ENCODE measurements around the gene FMOD. TPM values are rescaled to one million over a fixed set of nuclear protein-coding genes. Genes with fewer than 3 reads are reported as not detected.

Gene FMOD
- total and polyA plus RNA-seq, 2 donors (not counting 1 experiment from before 2014, with no cell fraction given), result 3.3 to 9.0 TPM

GRCh38 chr1:203346769-203347102, 4.2 kb downstream of the FMOD start:
- TF ChIP-seq, protein P1, sequence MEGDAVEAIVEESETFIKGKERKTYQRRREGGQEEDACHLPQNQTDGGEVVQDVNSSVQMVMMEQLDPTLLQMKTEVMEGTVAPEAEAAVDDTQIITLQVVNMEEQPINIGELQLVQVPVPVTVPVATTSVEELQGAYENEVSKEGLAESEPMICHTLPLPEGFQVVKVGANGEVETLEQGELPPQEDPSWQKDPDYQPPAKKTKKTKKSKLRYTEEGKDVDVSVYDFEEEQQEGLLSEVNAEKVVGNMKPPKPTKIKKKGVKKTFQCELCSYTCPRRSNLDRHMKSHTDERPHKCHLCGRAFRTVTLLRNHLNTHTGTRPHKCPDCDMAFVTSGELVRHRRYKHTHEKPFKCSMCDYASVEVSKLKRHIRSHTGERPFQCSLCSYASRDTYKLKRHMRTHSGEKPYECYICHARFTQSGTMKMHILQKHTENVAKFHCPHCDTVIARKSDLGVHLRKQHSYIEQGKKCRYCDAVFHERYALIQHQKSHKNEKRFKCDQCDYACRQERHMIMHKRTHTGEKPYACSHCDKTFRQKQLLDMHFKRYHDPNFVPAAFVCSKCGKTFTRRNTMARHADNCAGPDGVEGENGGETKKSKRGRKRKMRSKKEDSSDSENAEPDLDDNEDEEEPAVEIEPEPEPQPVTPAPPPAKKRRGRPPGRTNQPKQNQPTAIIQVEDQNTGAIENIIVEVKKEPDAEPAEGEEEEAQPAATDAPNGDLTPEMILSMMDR (conservative IDR thresholded peaks at IDR 0.05 in 1 of 2, IDR thresholded peaks at IDR 0.05 in 1 of 2; ENCODE audit: low read depth in 1 of 2, low read length in 2 of 2), result no peak
- peak; percentile 1 for TF ChIP-seq EZH2 (IDR thresholded peaks at IDR 0.05; ENCODE audit: low read length, missing control alignments)
- H3K36me3 ChIP-seq (ENCODE audit: control insufficient read depth, insufficient read depth, low read length), result no peaks in the 10 kb centered on the region
- no peak overlapping the region for H3K4me2 ChIP-seq (ENCODE audit: extremely low read depth, insufficient read depth, low read length)
- H3K79me2 ChIP-seq (ENCODE audit: control insufficient read depth, insufficient read depth, low read length), result no peaks in the 10 kb centered on the region
- no peaks in the 10 kb centered on the region for H3K4me1 ChIP-seq (ENCODE audit: control insufficient read depth, extremely low read depth, insufficient read depth, low read length)
- H4K20me1 ChIP-seq (ENCODE audit: control insufficient read depth, extremely low read depth, insufficient read depth, low read length), result no peaks in the 10 kb centered on the region
- H2AFZ ChIP-seq (ENCODE audit: low read length), result no peak overlapping the region
- peaks cover 24% of the 10 kb centered on the region for H3K27me3 ChIP-seq (ENCODE audit: control insufficient read depth, insufficient read depth, low read length)
- DNase-seq (ENCODE audit: low read depth in 2 of 2), result no peak
- H3K27ac ChIP-seq (ENCODE audit: insufficient read depth, low read length), result no peak overlapping the region
- H3K9ac ChIP-seq (ENCODE audit: insufficient read depth, low read length), result no peak overlapping the region
- no peaks in the 10 kb centered on the region for H3K9me3 ChIP-seq (ENCODE audit: control insufficient read depth, insufficient read depth, low read depth, low read length)
- no peak overlapping the region for H3K4me3 ChIP-seq (replicated peaks in 1 of 4; ENCODE audit: control extremely low read depth in 1 of 4, insufficient read depth in 1 of 4, low read depth in 3 of 4, low read length in 4 of 4)

DNA sequence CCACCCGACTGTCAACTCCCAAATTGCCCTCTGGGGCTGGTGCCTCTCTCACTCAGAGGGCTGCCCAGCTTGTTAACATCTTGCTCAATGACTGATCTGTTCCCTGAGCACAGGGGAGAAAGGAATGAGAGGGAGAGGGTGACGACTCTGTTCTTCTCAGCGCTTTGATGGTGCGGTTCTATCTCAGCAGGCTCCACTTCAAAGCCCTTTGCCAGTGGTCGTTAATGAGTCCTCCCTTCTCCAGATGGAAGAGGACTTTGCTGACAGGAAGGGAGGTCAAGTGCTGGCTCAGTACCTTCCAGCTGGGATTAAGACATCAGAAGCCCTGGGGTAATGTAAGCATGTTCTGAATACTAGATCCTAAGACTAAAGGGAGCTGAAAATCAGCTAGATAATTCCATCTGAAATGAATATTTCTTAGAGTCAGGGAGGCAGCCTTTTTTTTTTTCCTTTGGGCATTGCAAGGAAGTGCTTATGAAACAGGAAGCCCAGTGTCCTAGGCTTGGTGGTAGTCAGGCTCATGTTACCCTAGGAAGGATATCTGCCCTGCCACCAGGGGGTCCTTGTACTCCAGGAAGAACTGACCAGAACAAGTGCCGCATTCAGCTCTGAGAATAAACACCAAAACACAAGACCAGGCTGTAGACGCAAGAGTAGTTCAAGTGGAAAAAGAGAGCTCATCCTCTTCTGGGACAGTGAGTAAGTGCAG, 4.7 kb downstream of the FMOD start:
- no peaks in the 10 kb centered on the region for H3K9me3 ChIP-seq (ENCODE audit: control insufficient read depth, insufficient read depth, low read depth, low read length)
- DNase-seq (ENCODE audit: low read depth in 2 of 2), result no peak
- H3K27ac ChIP-seq (ENCODE audit: insufficient read depth, low read length), result no peak overlapping the region
- H3K79me2 ChIP-seq (ENCODE audit: control insufficient read depth, insufficient read depth, low read length), result no peaks in the 10 kb centered on the region
- H3K27me3 ChIP-seq (ENCODE audit: control insufficient read depth, insufficient read depth, low read length), result peaks cover 29% of the 10 kb centered on the region
- TF ChIP-seq EZH2 (IDR thresholded peaks at IDR 0.05; ENCODE audit: low read length, missing control alignments), result peak; percentile 34
- TF ChIP-seq, protein P1 (conservative IDR thresholded peaks at IDR 0.05 in 1 of 2, IDR thresholded peaks at IDR 0.05 in 1 of 2; ENCODE audit: low read depth in 1 of 2, low read length in 2 of 2), result no peak
- no peak overlapping the region for H2AFZ ChIP-seq (ENCODE audit: low read length)
- H3K36me3 ChIP-seq (ENCODE audit: control insufficient read depth, insufficient read depth, low read length), result no peaks in the 10 kb centered on the region
- no peaks in the 10 kb centered on the region for H4K20me1 ChIP-seq (ENCODE audit: control insufficient read depth, extremely low read depth, insufficient read depth, low read length)
- no peak overlapping the region for H3K4me3 ChIP-seq (replicated peaks in 1 of 4; ENCODE audit: control extremely low read depth in 1 of 4, insufficient read depth in 1 of 4, low read depth in 3 of 4, low read length in 4 of 4)
- H3K4me1 ChIP-seq (ENCODE audit: control insufficient read depth, extremely low read depth, insufficient read depth, low read length), result no peaks in the 10 kb centered on the region
- no peak overlapping the region for H3K4me2 ChIP-seq (ENCODE audit: extremely low read depth, insufficient read depth, low read length)
- no peak overlapping the region for H3K9ac ChIP-seq (ENCODE audit: insufficient read depth, low read length)

- H3K9me3 ChIP-seq (ENCODE audit: control insufficient read depth, insufficient read depth, low read depth, low read length), result no peaks in the 10 kb centered on the region
- H3K79me2 ChIP-seq (ENCODE audit: control insufficient read depth, insufficient read depth, low read length), result no peaks in the 10 kb centered on the region
- no peak overlapping the region for H3K27ac ChIP-seq (ENCODE audit: insufficient read depth, low read length)
- H3K9ac ChIP-seq (ENCODE audit: insufficient read depth, low read length), result no peak overlapping the region
- no peaks in the 10 kb centered on the region for H4K20me1 ChIP-seq (ENCODE audit: control insufficient read depth, extremely low read depth, insufficient read depth, low read length)
- no peaks in the 10 kb centered on the region for H3K36me3 ChIP-seq (ENCODE audit: control insufficient read depth, insufficient read depth, low read length)
- H3K27me3 ChIP-seq (ENCODE audit: control insufficient read depth, insufficient read depth, low read length), result peaks cover 37% of the 10 kb centered on the region
- no peak for DNase-seq (ENCODE audit: low read depth in 2 of 2)
- no peak overlapping the region for H3K4me3 ChIP-seq (replicated peaks in 1 of 4; ENCODE audit: control extremely low read depth in 1 of 4, insufficient read depth in 1 of 4, low read depth in 3 of 4, low read length in 4 of 4)
- H2AFZ ChIP-seq (ENCODE audit: low read length), result no peak overlapping the region
- H3K4me1 ChIP-seq (ENCODE audit: control insufficient read depth, extremely low read depth, insufficient read depth, low read length), result no peaks in the 10 kb centered on the region
- no peak overlapping the region for H3K4me2 ChIP-seq (ENCODE audit: extremely low read depth, insufficient read depth, low read length)
- TF ChIP-seq EZH2 (IDR thresholded peaks at IDR 0.05; ENCODE audit: low read length, missing control alignments), result no peak
- TF ChIP-seq, protein P1 (conservative IDR thresholded peaks at IDR 0.05 in 1 of 2, IDR thresholded peaks at IDR 0.05 in 1 of 2; ENCODE audit: low read depth in 1 of 2, low read length in 2 of 2), result no peak
Measured at GRCh38 chr1:203343956-203344754, 6.8 kb downstream of the FMOD start.
